IMR-90 (cell line): ENCODE results near the gene ACSBG1. TPM values are rescaled to one million over a fixed set of nuclear protein-coding genes. Genes with fewer than 3 reads are reported as not detected.

Experiments
- ATAC-seq: fragments of 200-7000 bp; cut with Tn5 transposase; 2 replicates; pipeline ENCODE4 v1.9.1; 2020; ENCODE audit warnings: low read depth, mild to moderate bottlenecking, moderate library complexity
- BruUV-seq: library from RNA; stranded (reverse); fragments of 400-500 nt; replicated peaks from 2 replicates; lab custom pipeline; 2021; lab: Mats Ljungman, UMichigan
- CTCF ChIA-PET: fragments of 300-600 bp; formaldehyde crosslinking; extraction: SDS; loops from one replicate; lab custom pipeline; 2021; ENCODE audit warnings: antibody characterized with exemption; lab: Yijun Ruan, JAX
- POLR2A ChIA-PET: fragments of 300-600 bp; sonication (Branson Sonifier 250); formaldehyde crosslinking; loops from one replicate; lab custom pipeline; 2022; ENCODE audit warnings: antibody characterized with exemption; ENCODE audit not compliant: unreplicated experiment; lab: Charles Lee
- DNase-seq: peaks from one replicate; pipeline ENCODE4 v3.0.0; 2013
- H2AFZ ChIP-seq: replicated peaks from 2 replicates; pipeline ENCODE3; 2013; ENCODE audit warnings: low read length, mild to moderate bottlenecking; ENCODE audit not compliant: poor library complexity
- H2AK5ac ChIP-seq: 2 replicates; pipeline ENCODE4 v1.6.1; 2013; ENCODE audit warnings: low read depth, low read length, inconsistent platforms
- H2AK9ac ChIP-seq: replicated peaks from 2 replicates; pipeline ENCODE3; 2013; ENCODE audit warnings: mild to moderate bottlenecking, low read depth, low read length, moderate library complexity; ENCODE audit not compliant: poor library complexity
- H2BK120ac ChIP-seq: 2 replicates; pipeline ENCODE4 v1.6.1; 2013; ENCODE audit warnings: low read depth, low read length, inconsistent platforms
- H2BK15ac ChIP-seq: 3 replicates; pipeline ENCODE4 v1.6.1; 2013; ENCODE audit warnings: low read depth, low read length, inconsistent platforms
- H2BK20ac ChIP-seq: 2 replicates; pipeline ENCODE4 v1.6.1; 2013; ENCODE audit warnings: low read depth, mild to moderate bottlenecking, inconsistent platforms, low read length, moderate library complexity
- H2BK5ac ChIP-seq: 2 replicates; pipeline ENCODE4 v1.6.1; 2013; ENCODE audit warnings: mild to moderate bottlenecking, low read depth, low read length, inconsistent platforms; ENCODE audit not compliant: poor library complexity, severe bottlenecking
- H3K14ac ChIP-seq: replicated peaks from 2 replicates; pipeline ENCODE4 v1.6.1; 2013; ENCODE audit warnings: low read depth, low read length, inconsistent platforms
- H3K18ac ChIP-seq: 2 replicates; pipeline ENCODE4 v1.6.1; 2013; ENCODE audit warnings: low read depth, low read length, control low read depth
- H3K23ac ChIP-seq: 2 replicates; pipeline ENCODE4 v1.6.1; 2013; ENCODE audit warnings: low read depth, low read length, inconsistent platforms
- H3K27ac ChIP-seq: 2 replicates; pipeline ENCODE4 v1.5.1; 2013; ENCODE audit warnings: mild to moderate bottlenecking, control low read depth, low read length; ENCODE audit not compliant: insufficient read depth
- H3K27me3 ChIP-seq: 2 replicates; pipeline ENCODE4 v1.6.1; 2013; ENCODE audit warnings: low read length; ENCODE audit not compliant: control insufficient read depth, insufficient read depth
- H3K36me3 ChIP-seq: 2 replicates; pipeline ENCODE4 v1.6.1; 2013; ENCODE audit warnings: low read length, mixed read lengths; ENCODE audit not compliant: control insufficient read depth, insufficient read depth
- H3K4ac ChIP-seq: 2 replicates; pipeline ENCODE4 v1.6.1; 2013; ENCODE audit warnings: low read depth, low read length, inconsistent platforms
- H3K4me1 ChIP-seq: 2 replicates; pipeline ENCODE4 v1.6.1; 2013; ENCODE audit warnings: low read length, mixed read lengths; ENCODE audit not compliant: control insufficient read depth, insufficient read depth
- H3K4me2 ChIP-seq: 2 replicates; pipeline ENCODE4 v1.6.1; 2013; ENCODE audit warnings: low read depth, mild to moderate bottlenecking, control low read depth, low read length, moderate library complexity
- H3K4me3 ChIP-seq: 2 replicates; pipeline ENCODE4 v1.5.1; 2013; ENCODE audit warnings: low read depth, mild to moderate bottlenecking, control low read depth, low read length, moderate library complexity; ENCODE audit not compliant: insufficient read depth
- H3K56ac ChIP-seq: 2 replicates; pipeline ENCODE4 v1.6.1; 2013; ENCODE audit warnings: low read length, inconsistent platforms; ENCODE audit not compliant: insufficient read depth; ENCODE audit errors: extremely low read depth
- H3K79me1 ChIP-seq, 2 experiments: 2 replicates each; pipeline ENCODE4 v1.6.1; 2013; ENCODE audit warnings: low read length in 2 of 2, inconsistent platforms in 1 of 2, low read depth in 1 of 2
- H3K9ac ChIP-seq: 2 replicates; pipeline ENCODE4 v1.6.1; 2013; ENCODE audit warnings: low read depth, low read length, control low read depth
- H3K9me1 ChIP-seq: 2 replicates; pipeline ENCODE4 v1.6.1; 2013; ENCODE audit warnings: low read length, inconsistent platforms; ENCODE audit not compliant: insufficient read depth
- H3K9me3 ChIP-seq: 2 replicates; pipeline ENCODE4 v1.6.1; 2013; ENCODE audit warnings: low read length; ENCODE audit not compliant: control insufficient read depth, insufficient read depth
- H4K20me1 ChIP-seq: 2 replicates; pipeline ENCODE4 v1.6.1; 2013; ENCODE audit warnings: low read length, inconsistent platforms; ENCODE audit not compliant: insufficient read depth
- H4K5ac ChIP-seq: 2 replicates; pipeline ENCODE4 v1.6.1; 2013; ENCODE audit warnings: mild to moderate bottlenecking, low read depth, low read length, control low read depth
- H4K8ac ChIP-seq, 2 experiments: 2 replicates each; pipeline ENCODE4 v1.6.1; 2013; ENCODE audit warnings: low read depth in 2 of 2, low read length in 2 of 2, control low read depth in 1 of 2, inconsistent platforms in 1 of 2
- H4K91ac ChIP-seq: 2 replicates; pipeline ENCODE4 v1.6.1; 2013; ENCODE audit warnings: low read depth, low read length, inconsistent platforms; ENCODE audit not compliant: insufficient read depth
- BHLHE40 ChIP-seq: fragments of 150-350 bp; IDR thresholded peaks from 2 replicates; pipeline ENCODE4 v1.6.1; 2016; ENCODE audit warnings: mild to moderate bottlenecking, low read depth, low read length
- CEBPB ChIP-seq: IDR thresholded peaks from 2 replicates; pipeline ENCODE4 v1.6.1; 2012; ENCODE audit warnings: low read depth, low read length, improper control_type of control experiment
- CHD1 ChIP-seq: IDR thresholded peaks from 2 replicates; pipeline ENCODE4 v1.6.1; 2012; ENCODE audit warnings: low read depth, low read length, improper control_type of control experiment
- CTCF ChIP-seq: conservative IDR thresholded peaks from 2 replicates; pipeline ENCODE4 v1.5.1; 2012; ENCODE audit warnings: mild to moderate bottlenecking, low read depth, low read length, improper control_type of control experiment
- ELK1 ChIP-seq: fragments of 150-350 bp; IDR thresholded peaks from 2 replicates; pipeline ENCODE4 v1.6.1; 2016; ENCODE audit warnings: low read depth, mild to moderate bottlenecking, low read length, moderate library complexity, borderline replicate concordance
- FOS ChIP-seq: fragments of 150-350 bp; IDR thresholded peaks from 2 replicates; pipeline ENCODE4 v1.6.1; 2016; ENCODE audit warnings: low read depth, low read length
- MAFK ChIP-seq: IDR thresholded peaks from 2 replicates; pipeline ENCODE4 v1.6.1; 2012; ENCODE audit warnings: low read depth, low read length, improper control_type of control experiment
- MAZ ChIP-seq: IDR thresholded peaks from 2 replicates; pipeline ENCODE4 v1.6.1; 2012; ENCODE audit warnings: low read depth, mild to moderate bottlenecking, low read length, improper control_type of control experiment, moderate library complexity, borderline replicate concordance
- MXI1 ChIP-seq: IDR thresholded peaks from 2 replicates; pipeline ENCODE4 v1.6.1; 2012; ENCODE audit warnings: low read depth, mild to moderate bottlenecking, low read length, moderate library complexity, borderline replicate concordance
- NFE2L2 ChIP-seq: fragments of 150-350 bp; IDR thresholded peaks from 2 replicates; pipeline ENCODE4 v1.6.1; 2016; ENCODE audit warnings: low read depth, mild to moderate bottlenecking, low read length
- POLR2A ChIP-seq: IDR thresholded peaks from 2 replicates; pipeline ENCODE4 v1.6.1; 2012; ENCODE audit warnings: mild to moderate bottlenecking, low read depth, low read length
- RAD21 ChIP-seq: IDR thresholded peaks from 2 replicates; pipeline ENCODE4 v1.6.1; 2012; ENCODE audit warnings: low read length, improper control_type of control experiment
- RCOR1 ChIP-seq: IDR thresholded peaks from 2 replicates; pipeline ENCODE4 v1.6.1; 2012; ENCODE audit warnings: mild to moderate bottlenecking, low read length, improper control_type of control experiment; ENCODE audit not compliant: insufficient replicate concordance
- RFX5 ChIP-seq: IDR thresholded peaks from 2 replicates; pipeline ENCODE4 v1.8.0; 2012; ENCODE audit warnings: low read depth, mild to moderate bottlenecking, low read length, moderate library complexity
- SMC3 ChIP-seq: fragments of 150-350 bp; IDR thresholded peaks from 2 replicates; pipeline ENCODE4 v1.6.1; 2016; ENCODE audit warnings: low read depth, mild to moderate bottlenecking, antibody characterized with exemption, low read length, moderate library complexity
- USF2 ChIP-seq: fragments of 150-350 bp; IDR thresholded peaks from 2 replicates; pipeline ENCODE4 v1.6.1; 2017; ENCODE audit warnings: mild to moderate bottlenecking, antibody characterized with exemption, low read length, low read depth
- WGBS, 2 experiments: methylation state at CpG; one replicate each; pipeline versions ENCODE4 v1.1.5 to v1.1.7; 2013; ENCODE audit warnings: missing lambda C conversion rate in 2 of 2; ENCODE audit not compliant: insufficient read length in 1 of 2; ENCODE audit errors: extremely low coverage in 2 of 2; 5-methylcytosine and 5-hydroxymethylcytosine counted together
- dilution Hi-C: fragments of 300-500 bp; cut with HindIII; formaldehyde crosslinking; loops from one replicate; pipeline ENCODE4 v1.14.3; 2018; ENCODE audit warnings: low sequenced_read_pairs; ENCODE audit not compliant: unreplicated experiment
- in situ Hi-C: fragments of 300-500 bp; cut with MboI; formaldehyde crosslinking; loops from 3 replicates; pipeline ENCODE4 v1.14.3; 2019; ENCODE audit warnings: low sequenced_read_pairs, inconsistent platforms, mixed read lengths
- intact Hi-C: fragments of 100-400 bp; cut with micrococcal nuclease; formaldehyde crosslinking; loops from 2 replicates; pipeline ENCODE4 v1.10.0; 2022
- polyA plus RNA-seq, 3 experiments: library from polyadenylated mRNA; depleted of rRNA; stranded (reverse); fragments of >200 nt; gene quantifications; 2 replicates each; pipeline ENCODE4 v1.2.3, GENCODE V29; 2012; ENCODE audit warnings: low replicate concordance in 1 of 3
- total RNA-seq: library from RNA; depleted of rRNA; stranded (reverse); fragments of >200 nt; gene quantifications from 2 replicates; pipeline ENCODE4 v1.2.3, GENCODE V29; 2012

ACSBG1 gene
- total and polyA plus RNA-seq, 2 of the 4 experiments (the other 2 are of a cell fraction), result 0.02 TPM; not detected in 1

GRCh38 chr15:78263907-78264303 is 29.5 kb upstream of the ACSBG1 start:
- 91% methylated on average over 12 of the region's 23 CpGs; no CpG with 5 or more reads in 1 of the 2 experiments for WGBS, 2 experiments
- Histone ChIP-seq H2BK20ac (no peak overlapping the region), H3K27ac (no peak overlapping the region), H3K9ac (no peak overlapping the region), H3K27me3 (peaks cover 18% of the 10 kb centered on the region; the same call in 1 of the 2 replicates), H3K9me3 (no peaks in the 10 kb centered on the region), H3K79me1 (no peaks in the 10 kb centered on the region), H2AK9ac (no peak overlapping the region), H3K14ac (no peak overlapping the region), H3K56ac (no peak overlapping the region), H4K20me1 (no peaks in the 10 kb centered on the region), H3K4me1 (peaks cover 10% of the 10 kb centered on the region), H2BK120ac (no peak overlapping the region), H2BK5ac (no peak overlapping the region), H3K4me3 (no peak overlapping the region), H2BK15ac (no peak overlapping the region), H4K8ac (no peak overlapping the region), H2AK5ac (no peak overlapping the region), H3K4me2 (no peak overlapping the region), H2AFZ (peak overlapping the region; percentile 74), H3K36me3 (no peaks in the 10 kb centered on the region), H3K4ac (no peak overlapping the region), H3K9me1 (0 out of 2 replicates have a peak, but pooled peaks cover 3% of the 10 kb centered on the region), H3K23ac (no peak overlapping the region), H4K5ac (no peak overlapping the region), H3K18ac (no peak overlapping the region), H4K91ac (no peak overlapping the region)
- dilution Hi-C loops, result no loop called here
- POLR2A ChIA-PET, result no interaction called here
- TF ChIP-seq SMC3 (no peak), CHD1 (no peak), NFE2L2 (no peak), ELK1 (no peak), USF2 (no peak), FOS (no peak), RFX5 (no peak), POLR2A (no peak), MAFK (no peak), RAD21 (no peak), RCOR1 (no peak), CTCF (no peak), MAZ (no peak), BHLHE40 (no peak), CEBPB (no peak), MXI1 (no peak)
- intact Hi-C loops, result no loop called here
- BruUV-seq, result no TSS peak
- no peak for ATAC-seq
- in situ Hi-C loops, result no loop called here
- DNase-seq, result no peak
- CTCF ChIA-PET, result no interaction called here
